ENCODE results near the gene ARHGAP26. TPM values are rescaled to one million over a fixed set of nuclear protein-coding genes. Genes with fewer than 3 reads are reported as not detected.
"Not testable (repeated sequence)": the region's sequence is repeated elsewhere in the genome, so short reads cannot be mapped to it uniquely, and the experiment has no call there.

Gene ARHGAP26
- total and polyA plus RNA-seq, 5 donors from 2014 or later: 2.8 to 40.5 (median 5.4) TPM

DNA sequence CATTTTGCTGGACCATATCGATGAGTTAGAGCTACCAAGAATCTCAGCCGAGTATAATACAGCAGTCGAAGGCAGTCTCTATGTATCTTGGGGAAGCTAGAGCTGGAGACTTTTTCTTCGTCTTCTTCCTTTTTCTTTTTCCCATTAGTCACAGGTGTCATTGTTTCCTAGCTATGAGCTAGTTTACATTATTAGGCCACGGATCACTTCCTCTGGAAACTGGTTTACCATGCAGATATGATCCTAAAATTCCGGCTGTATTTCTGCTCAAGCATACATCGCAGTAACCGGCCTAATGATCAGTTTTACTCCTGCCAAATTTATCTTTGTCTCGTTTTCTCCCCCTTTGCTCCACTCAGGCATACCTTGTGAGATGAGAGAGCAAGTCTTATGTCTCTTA is 312.8 kb downstream of the ARHGAP26 start:
- no peaks in the 10 kb centered on the region for H3K36me3 ChIP-seq (ENCODE audit: control insufficient read depth, insufficient read depth, low read length)
- no peaks in the 10 kb centered on the region for H3K9me3 Mint-ChIP-seq
- peaks cover 0 to 5% (median 0%) of the 10 kb centered on the region in 4 donors for H3K4me1 Mint-ChIP-seq
- H3K4me3 ChIP-seq (ENCODE audit: low read depth, low read length): no peak overlapping the region
- no peak overlapping the region for H3K27ac Mint-ChIP-seq
- no peaks in the 10 kb centered on the region for H3K27me3 ChIP-seq (ENCODE audit: control insufficient read depth, insufficient read depth, low read length)
- ATAC-seq (ENCODE audit: low read depth in 2 of 2): no peak
- H3K4me3 Mint-ChIP-seq: no peak overlapping the region
- H3K27me3 Mint-ChIP-seq: no peaks in the 10 kb centered on the region
- H3K36me3 Mint-ChIP-seq: peaks cover 4% of the 10 kb centered on the region
- no peak overlapping the region for H3K27ac ChIP-seq (ENCODE audit: insufficient read depth, low read length, poor library complexity, severe bottlenecking)
- DNase-seq: no peak
- H3K4me1 ChIP-seq (ENCODE audit: control insufficient read depth, insufficient read depth, low read length, poor library complexity, severe bottlenecking): no peaks in the 10 kb centered on the region
- no peaks in the 10 kb centered on the region for H3K9me3 ChIP-seq (ENCODE audit: control insufficient read depth in 2 of 2, low read length in 2 of 2)

- H3K27me3 ChIP-seq (ENCODE audit: control insufficient read depth, insufficient read depth, low read length): no peaks in the 10 kb centered on the region
- Mint-ChIP-seq H3K9me3 (peaks cover 0 to 2% (median 0%) of the 10 kb centered on the region in 7 donors), H3K27ac (no peak overlapping the region), H3K4me1 (peaks cover 0 to 5% (median 0%) of the 10 kb centered on the region in 4 donors), H3K27me3 (no peaks in the 10 kb centered on the region), H3K36me3 (peaks cover 8% of the 10 kb centered on the region), H3K4me3 (no peak overlapping the region)
- no peak overlapping the region for H3K4me3 ChIP-seq (ENCODE audit: low read depth, low read length)
- ATAC-seq (ENCODE audit: low read depth in 2 of 2) (no peak), DNase-seq (no peak)
- H3K27ac ChIP-seq (ENCODE audit: insufficient read depth, low read length, poor library complexity, severe bottlenecking): no peak overlapping the region
- no peaks in the 10 kb centered on the region for H3K9me3 ChIP-seq (ENCODE audit: control insufficient read depth in 2 of 2, low read length in 2 of 2)
- no peaks in the 10 kb centered on the region for H3K36me3 ChIP-seq (ENCODE audit: control insufficient read depth, insufficient read depth, low read length)
- no peaks in the 10 kb centered on the region for H3K4me1 ChIP-seq (ENCODE audit: control insufficient read depth, insufficient read depth, low read length, poor library complexity, severe bottlenecking)
Measured at GRCh38 chr5:143084407-143084806, 314.2 kb downstream of the ARHGAP26 start.

GRCh38 chr5:143085319-143085917 is 315.2 kb downstream of the ARHGAP26 start:
- H3K36me3 Mint-ChIP-seq: peaks cover 8% of the 10 kb centered on the region
- no peaks in the 10 kb centered on the region for H3K27me3 ChIP-seq (ENCODE audit: control insufficient read depth, insufficient read depth, low read length)
- H3K4me3 ChIP-seq (ENCODE audit: low read depth, low read length): no peak overlapping the region
- ATAC-seq (ENCODE audit: low read depth in 2 of 2) (no peak), DNase-seq (no peak)
- no peaks in the 10 kb centered on the region for H3K9me3 ChIP-seq (ENCODE audit: control insufficient read depth in 2 of 2, low read length in 2 of 2)
- H3K4me1 ChIP-seq (ENCODE audit: control insufficient read depth, insufficient read depth, low read length, poor library complexity, severe bottlenecking): no peaks in the 10 kb centered on the region
- no peak overlapping the region for H3K27ac Mint-ChIP-seq
- no peak overlapping the region for H3K4me3 Mint-ChIP-seq
- H3K36me3 ChIP-seq (ENCODE audit: control insufficient read depth, insufficient read depth, low read length): no peaks in the 10 kb centered on the region
- H3K4me1 Mint-ChIP-seq: peaks cover 0 to 5% (median 0%) of the 10 kb centered on the region in 4 donors
- H3K9me3 Mint-ChIP-seq: peaks cover 0 to 2% (median 0%) of the 10 kb centered on the region in 7 donors
- no peak overlapping the region for H3K27ac ChIP-seq (ENCODE audit: insufficient read depth, low read length, poor library complexity, severe bottlenecking)
- no peaks in the 10 kb centered on the region for H3K27me3 Mint-ChIP-seq

DNA sequence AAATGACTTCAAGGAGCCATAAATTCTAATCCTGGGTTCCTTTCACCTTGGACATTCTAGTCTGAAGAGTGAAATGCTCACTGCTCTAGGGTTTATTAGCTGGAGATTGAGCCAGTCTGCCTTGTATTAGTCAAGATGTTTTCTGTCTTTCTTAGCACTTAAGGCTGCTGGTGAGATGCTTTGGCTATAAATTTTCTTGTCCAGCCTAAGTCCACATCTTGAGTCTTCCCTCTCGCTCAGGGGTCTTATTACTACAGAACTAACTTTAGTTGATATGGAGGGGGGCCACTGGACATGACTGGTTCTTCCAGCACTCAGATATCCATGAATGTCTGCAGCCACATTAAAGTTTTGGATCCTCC is 316.4 kb downstream of the ARHGAP26 start:
- no peaks in the 10 kb centered on the region for H3K36me3 ChIP-seq (ENCODE audit: control insufficient read depth, insufficient read depth, low read length)
- no peak for DNase-seq
- Mint-ChIP-seq H3K4me1 (no peaks in the 10 kb centered on the region), H3K4me3 (no peak overlapping the region), H3K27ac (no peak overlapping the region), H3K36me3 (peaks cover 8% of the 10 kb centered on the region), H3K9me3 (peaks cover 0 to 2% (median 0%) of the 10 kb centered on the region in 7 donors), H3K27me3 (no peaks in the 10 kb centered on the region)
- H3K9me3 ChIP-seq (ENCODE audit: control insufficient read depth in 2 of 2, low read length in 2 of 2): no peaks in the 10 kb centered on the region
- no peak overlapping the region for H3K27ac ChIP-seq (ENCODE audit: insufficient read depth, low read length, poor library complexity, severe bottlenecking)
- ATAC-seq (ENCODE audit: low read depth in 2 of 2): no peak
- no peaks in the 10 kb centered on the region for H3K4me1 ChIP-seq (ENCODE audit: control insufficient read depth, insufficient read depth, low read length, poor library complexity, severe bottlenecking)
- H3K4me3 ChIP-seq (ENCODE audit: low read depth, low read length): no peak overlapping the region
- H3K27me3 ChIP-seq (ENCODE audit: control insufficient read depth, insufficient read depth, low read length): no peaks in the 10 kb centered on the region

DNA sequence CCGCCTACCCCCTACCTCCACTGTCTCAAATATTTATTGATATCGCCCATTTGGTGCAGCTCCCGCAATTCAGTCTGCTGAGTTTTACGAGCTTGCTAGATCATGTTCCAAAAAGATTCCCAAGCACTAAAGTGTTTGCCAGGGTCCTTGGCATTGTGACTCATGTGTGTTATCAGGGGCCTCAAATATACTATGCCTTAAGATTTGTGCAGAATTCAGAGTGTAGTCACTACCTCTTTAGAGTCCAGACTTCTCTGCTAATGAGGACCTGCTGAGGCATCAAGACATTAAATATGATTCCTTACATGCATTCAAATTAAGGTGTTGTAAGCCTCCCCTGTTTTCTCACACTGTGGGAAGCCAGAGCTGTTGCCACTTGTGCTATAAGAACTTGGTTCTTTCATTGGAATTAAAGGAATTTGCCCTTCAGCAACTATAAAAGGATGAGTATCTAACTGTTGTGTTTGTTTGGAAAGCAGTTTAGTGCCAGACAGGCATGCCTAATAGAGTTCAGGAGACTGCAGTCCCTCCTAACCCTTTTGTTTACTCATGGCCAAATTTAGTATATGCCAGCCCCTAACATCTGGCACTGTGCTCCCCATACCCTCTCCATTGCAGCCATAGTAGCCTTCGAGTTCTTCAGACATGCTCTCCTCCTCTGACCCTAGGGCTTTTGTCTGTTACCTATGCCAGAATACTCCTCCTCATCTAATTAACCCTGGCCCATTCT is 316.9 kb downstream of the ARHGAP26 start:
- ATAC-seq (ENCODE audit: low read depth in 2 of 2) (no peak), DNase-seq (no peak)
- Histone ChIP-seq H3K27me3 (ENCODE audit: control insufficient read depth, insufficient read depth, low read length) (no peaks in the 10 kb centered on the region), H3K4me3 (ENCODE audit: low read depth, low read length) (no peak overlapping the region), H3K36me3 (ENCODE audit: control insufficient read depth, insufficient read depth, low read length) (no peaks in the 10 kb centered on the region), H3K9me3 (ENCODE audit: control insufficient read depth in 2 of 2, low read length in 2 of 2) (no peaks in the 10 kb centered on the region), H3K4me1 (ENCODE audit: control insufficient read depth, insufficient read depth, low read length, poor library complexity, severe bottlenecking) (no peaks in the 10 kb centered on the region), H3K27ac (ENCODE audit: insufficient read depth, low read length, poor library complexity, severe bottlenecking) (no peak overlapping the region)
- Mint-ChIP-seq H3K9me3 (peaks cover 0 to 2% (median 0%) of the 10 kb centered on the region in 7 donors), H3K4me3 (no peak overlapping the region), H3K36me3 (peaks cover 8% of the 10 kb centered on the region), H3K27me3 (no peaks in the 10 kb centered on the region), H3K27ac (no peak overlapping the region), H3K4me1 (no peaks in the 10 kb centered on the region)

DNA sequence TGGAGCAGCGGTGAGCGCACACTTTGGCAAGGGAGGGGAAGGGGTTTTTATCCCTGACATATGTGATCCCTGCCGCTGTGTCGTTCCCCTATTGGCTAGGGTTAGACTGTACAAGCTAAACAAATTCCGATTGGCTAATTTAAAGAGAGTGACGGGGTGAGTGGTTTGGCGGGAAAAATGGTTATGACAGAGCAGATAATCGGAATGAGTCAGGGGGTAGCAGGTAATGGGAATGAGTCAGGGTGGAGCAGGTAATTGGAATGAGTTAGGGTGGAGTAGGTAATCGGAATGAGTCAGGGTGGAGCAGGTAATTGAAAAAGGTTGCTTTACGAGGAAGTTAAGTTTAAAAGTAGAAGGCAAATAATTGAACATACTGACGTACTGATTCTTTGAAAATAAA is 318.5 kb downstream of the ARHGAP26 start:
- not testable (repeated sequence) for H3K36me3 ChIP-seq (ENCODE audit: control insufficient read depth, insufficient read depth, low read length); H3K27ac Mint-ChIP-seq; H3K27me3 ChIP-seq (ENCODE audit: control insufficient read depth, insufficient read depth, low read length); H3K9me3 Mint-ChIP-seq; H3K4me1 ChIP-seq (ENCODE audit: control insufficient read depth, insufficient read depth, low read length, poor library complexity, severe bottlenecking); DNase-seq; H3K27ac ChIP-seq (ENCODE audit: insufficient read depth, low read length, poor library complexity, severe bottlenecking); H3K36me3 Mint-ChIP-seq; H3K4me1 Mint-ChIP-seq; H3K4me3 Mint-ChIP-seq; H3K27me3 Mint-ChIP-seq; H3K4me3 ChIP-seq (ENCODE audit: low read depth, low read length); ATAC-seq (ENCODE audit: low read depth in 2 of 2); H3K9me3 ChIP-seq (ENCODE audit: control insufficient read depth in 2 of 2, low read length in 2 of 2)

DNA sequence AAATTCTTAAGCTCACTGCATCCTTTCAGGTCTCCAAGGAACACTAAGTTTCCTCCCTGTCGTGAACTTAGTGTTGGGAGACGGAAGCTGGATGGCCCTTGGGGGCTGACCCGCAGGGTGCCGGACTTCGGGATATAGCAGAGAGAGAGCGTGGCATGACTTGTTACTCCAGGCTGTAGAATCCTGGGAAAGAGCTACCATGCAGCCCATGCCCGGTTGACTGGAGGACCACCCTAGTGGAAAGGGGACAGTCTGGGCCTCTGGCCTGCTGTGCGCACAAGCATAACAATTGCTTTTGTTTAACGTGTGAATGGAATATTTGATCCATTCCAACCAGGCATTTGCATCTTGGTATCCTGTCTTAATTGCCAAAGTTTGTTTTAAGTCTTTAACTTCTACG is 319.9 kb downstream of the ARHGAP26 start:
- not testable (repeated sequence) for H3K27ac Mint-ChIP-seq

More for the DNA sequence above, 319.9 kb downstream of the ARHGAP26 start:
- H3K4me3 Mint-ChIP-seq; H3K27me3 Mint-ChIP-seq; H3K4me1 ChIP-seq (ENCODE audit: control insufficient read depth, insufficient read depth, low read length, poor library complexity, severe bottlenecking); H3K9me3 Mint-ChIP-seq; ATAC-seq (ENCODE audit: low read depth in 2 of 2); H3K4me1 Mint-ChIP-seq; H3K36me3 Mint-ChIP-seq; DNase-seq; H3K27ac ChIP-seq (ENCODE audit: insufficient read depth, low read length, poor library complexity, severe bottlenecking); H3K27me3 ChIP-seq (ENCODE audit: control insufficient read depth, insufficient read depth, low read length); H3K36me3 ChIP-seq (ENCODE audit: control insufficient read depth, insufficient read depth, low read length); H3K9me3 ChIP-seq (ENCODE audit: control insufficient read depth in 2 of 2, low read length in 2 of 2); H3K4me3 ChIP-seq (ENCODE audit: low read depth, low read length): not testable (repeated sequence)
